HG03432 (cell line): Measurements from ENCODE around the gene ZNF487.

Source experiments
- ATAC-seq: cut with Tn5 transposase; IDR thresholded peaks from one replicate; pipeline ENCODE4 v1.9.1; 2021; ENCODE audit warnings: mild to moderate bottlenecking, moderate library complexity; ENCODE audit not compliant: unreplicated experiment

The ZNF487 gene

DNA sequence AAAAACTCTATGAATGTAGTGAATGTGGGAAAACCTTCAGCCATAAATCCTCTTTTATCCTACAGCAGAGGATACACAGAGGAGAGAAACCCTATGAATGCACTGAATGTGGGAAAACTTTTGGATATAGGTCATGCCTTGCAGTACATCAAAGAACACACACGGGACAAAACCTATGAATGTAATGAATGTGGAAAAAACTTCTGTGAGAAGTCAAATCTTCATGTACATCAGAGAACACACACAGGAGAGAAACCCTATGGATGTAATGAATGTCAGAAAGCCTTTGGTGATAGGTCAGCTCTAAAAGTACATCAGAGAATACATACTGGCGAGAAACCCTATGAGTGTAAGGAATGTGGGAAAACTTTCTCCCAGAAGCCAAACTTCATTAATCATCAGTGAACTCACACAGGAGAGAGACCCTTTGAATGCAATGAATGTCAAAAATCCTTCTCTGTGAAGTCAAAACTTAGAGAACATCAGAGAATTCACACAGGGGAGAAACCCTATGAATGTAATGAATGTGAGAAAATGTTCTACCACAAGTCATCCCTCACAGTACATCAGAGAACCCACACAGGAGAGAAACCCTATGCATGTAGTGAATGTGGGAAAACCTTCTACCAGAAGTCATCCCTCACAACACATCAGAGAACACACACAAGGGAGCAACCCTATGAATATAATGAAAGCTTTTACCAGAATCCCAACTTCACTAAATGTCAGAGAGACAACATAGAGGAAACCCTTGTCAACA is 45.6 kb downstream of the ZNF487 start:
- no peak for ATAC-seq

DNA sequence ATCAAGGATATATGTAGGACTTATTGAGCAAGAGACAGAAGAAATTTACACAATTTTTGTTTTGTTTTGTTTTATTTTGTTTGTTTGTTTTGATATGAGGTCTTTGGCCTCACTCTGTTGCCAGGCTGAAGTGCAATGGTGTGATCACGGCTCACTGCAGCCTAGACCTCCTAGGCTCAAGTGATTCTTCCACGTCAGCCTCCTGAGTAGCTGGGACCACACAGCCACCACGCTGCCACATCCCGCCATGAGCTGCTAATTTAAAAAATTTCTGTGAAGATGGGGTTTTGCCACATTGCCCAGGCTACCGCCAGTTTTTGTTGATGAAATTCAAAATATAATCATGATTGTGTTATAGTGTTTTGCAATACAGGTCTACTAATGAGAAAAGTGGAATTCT is 54.9 kb downstream of the ZNF487 start:
- ATAC-seq, result no peak

DNA sequence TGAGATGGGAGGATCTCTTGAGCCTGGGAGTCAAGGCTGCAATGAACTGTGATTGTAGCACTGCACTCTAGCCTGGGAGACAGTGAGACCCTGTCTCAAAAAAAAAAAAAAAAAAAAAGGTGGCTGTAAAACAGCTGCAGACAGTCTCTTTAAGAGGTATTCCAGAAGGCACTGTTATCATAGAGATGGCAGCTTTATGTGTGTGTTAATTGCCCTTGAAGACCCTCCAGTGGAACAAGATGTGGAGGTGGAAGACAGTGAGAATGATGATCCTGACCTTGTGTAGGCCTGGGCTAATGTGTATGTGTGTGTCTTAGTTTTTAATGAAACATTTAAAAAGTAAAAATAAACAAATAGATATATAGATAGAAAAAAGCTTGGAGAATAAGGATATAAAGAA is 66.0 kb downstream of the ZNF487 start:
- no peak for ATAC-seq

DNA sequence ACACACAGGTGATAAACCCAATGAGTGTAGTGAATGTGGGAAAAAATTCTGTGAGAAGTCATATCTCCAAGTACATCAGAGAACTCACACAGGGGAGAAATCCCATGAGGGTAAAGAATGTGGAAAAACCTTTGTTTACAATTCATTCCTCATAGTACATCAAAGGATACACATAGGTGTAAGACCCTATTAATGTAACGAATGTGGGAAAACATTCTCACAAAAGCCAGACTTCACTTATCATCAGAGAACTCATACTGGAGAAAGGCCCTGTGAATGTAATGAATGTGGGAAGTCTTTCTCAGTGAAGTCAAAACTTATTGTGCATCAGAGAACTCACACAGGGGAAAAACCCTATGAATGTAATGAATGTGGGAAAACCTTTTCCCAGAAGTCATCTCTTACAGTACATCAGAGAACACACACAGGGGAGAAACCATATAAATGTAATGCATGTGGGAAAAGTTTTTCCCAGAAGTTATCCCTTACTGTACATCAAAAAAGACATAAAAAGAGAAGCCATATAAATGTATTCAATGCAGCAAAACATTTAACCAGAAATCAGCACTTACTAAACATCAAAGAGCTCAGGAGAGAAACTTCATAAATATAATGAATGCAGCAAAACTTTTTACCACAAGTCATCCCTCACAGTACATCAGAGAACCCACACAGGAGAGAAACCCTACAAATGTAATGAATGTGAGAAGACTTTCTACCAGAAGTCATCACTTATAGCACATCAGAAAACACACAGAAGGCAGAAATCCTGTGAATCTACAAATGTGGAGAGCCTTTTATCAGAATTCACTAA is 87.7 kb downstream of the ZNF487 start:
- no peak for ATAC-seq
